Dermis blood vessel endothelial cell (primary cell): Measurements from ENCODE around the gene RAD51B. TPM values are rescaled to one million over a fixed set of nuclear protein-coding genes. Genes with fewer than 3 reads are reported as not detected.

ENCODE experiments used
- DNase-seq: peaks from one replicate; pipeline ENCODE4 v3.0.0; 2010
- total RNA-seq: library from RNA; depleted of rRNA; stranded (reverse); fragments of >200 nt; gene quantifications from 2 replicates; pipeline ENCODE4 v1.2.3, GENCODE V29; 2014

The RAD51B gene
- total RNA-seq, 1 donor from 2014 or later = 22.8 TPM

- no peak for DNase-seq
These were observed 727.3 kb downstream of the RAD51B start for GRCh38 chr14:68546839-68547238.

GRCh38 chr14:68547305-68548193 is 728.0 kb downstream of the RAD51B start:
- DNase-seq = no peak

- DNase-seq = no peak
These were observed 728.9 kb downstream of the RAD51B start for GRCh38 chr14:68548194-68549076.

GRCh38 chr14:68550338-68550715 is 730.7 kb downstream of the RAD51B start:
- peak; percentile 49 for DNase-seq

GRCh38 chr14:68551045-68551683 is 731.6 kb downstream of the RAD51B start:
- DNase-seq = no peak

- no peak for DNase-seq
These were observed 732.5 kb downstream of the RAD51B start for GRCh38 chr14:68552075-68552474.

- peak; percentile 83 for DNase-seq
These were observed 733.0 kb downstream of the RAD51B start for GRCh38 chr14:68552602-68553001.

- no peak for DNase-seq
These were observed 733.7 kb downstream of the RAD51B start for GRCh38 chr14:68553311-68553710.

- no peak for DNase-seq
These were observed 734.7 kb downstream of the RAD51B start for GRCh38 chr14:68554231-68554630.

GRCh38 chr14:68556253-68556652 is 736.7 kb downstream of the RAD51B start:
- DNase-seq = no peak

- peak; percentile 73 for DNase-seq
These were observed 738.1 kb downstream of the RAD51B start for GRCh38 chr14:68557648-68558047.

GRCh38 chr14:68558096-68558495 is 738.5 kb downstream of the RAD51B start:
- no peak for DNase-seq

GRCh38 chr14:68559949-68560348 is 740.4 kb downstream of the RAD51B start:
- no peak for DNase-seq

GRCh38 chr14:68561531-68562007 is 742.0 kb downstream of the RAD51B start:
- no peak for DNase-seq

GRCh38 chr14:68562911-68563250 is 743.3 kb downstream of the RAD51B start:
- no peak for DNase-seq

- no peak for DNase-seq
These were observed 743.9 kb downstream of the RAD51B start for GRCh38 chr14:68563251-68564131.

GRCh38 chr14:68564191-68564825 is 744.7 kb downstream of the RAD51B start:
- no peak for DNase-seq

GRCh38 chr14:68564826-68565759 is 745.5 kb downstream of the RAD51B start:
- DNase-seq = peak; percentile 83

GRCh38 chr14:68566075-68566474 is 746.5 kb downstream of the RAD51B start:
- DNase-seq = no peak
